Inflammatory macrophage treated with lipopolysaccharide for 4 hours (primary cell): ENCODE data around the gene ASXL1.

Source experiments
- DNase-seq: peaks from one replicate; pipeline ENCODE4 v3.0.0-alpha.2; 2020

ASXL1 gene

GRCh38 chr20:32468313-32468640 is 110.1 kb downstream of the ASXL1 start:
- DNase-seq, result no peak

- DNase-seq, result no peak
Measured at GRCh38 chr20:32468860-32469259, 110.7 kb downstream of the ASXL1 start.

- peak; percentile 63 for DNase-seq
Measured at GRCh38 chr20:32470025-32470861, 112.1 kb downstream of the ASXL1 start.

GRCh38 chr20:32470940-32471339 is 112.8 kb downstream of the ASXL1 start:
- DNase-seq, result no peak

GRCh38 chr20:32472581-32473207 is 114.6 kb downstream of the ASXL1 start:
- DNase-seq, result no peak

- DNase-seq, result no peak
Measured at GRCh38 chr20:32473231-32474008, 115.3 kb downstream of the ASXL1 start.

GRCh38 chr20:32474009-32474716 is 116.0 kb downstream of the ASXL1 start:
- DNase-seq, result no peak

- DNase-seq, result no peak
Measured at GRCh38 chr20:32474717-32474966, 116.5 kb downstream of the ASXL1 start.

- DNase-seq, result peak; percentile 68
Measured at GRCh38 chr20:32474967-32475811, 117.1 kb downstream of the ASXL1 start.

GRCh38 chr20:32476684-32477593 is 118.8 kb downstream of the ASXL1 start:
- no peak for DNase-seq

- DNase-seq, result no peak
Measured at GRCh38 chr20:32477594-32478512, 119.7 kb downstream of the ASXL1 start.

- no peak for DNase-seq
Measured at GRCh38 chr20:32478576-32478975, 120.4 kb downstream of the ASXL1 start.

- DNase-seq, result no peak
Measured at GRCh38 chr20:32479012-32479411, 120.9 kb downstream of the ASXL1 start.

- DNase-seq, result no peak
Measured at GRCh38 chr20:32479697-32480171, 121.6 kb downstream of the ASXL1 start.

GRCh38 chr20:32480371-32481241 is 122.5 kb downstream of the ASXL1 start:
- DNase-seq, result no peak

GRCh38 chr20:32481311-32482142 is 123.4 kb downstream of the ASXL1 start:
- DNase-seq, result no peak

- DNase-seq, result no peak
Measured at GRCh38 chr20:32482143-32482441, 124.0 kb downstream of the ASXL1 start.
